Endothelial cell of umbilical vein (primary cell): Measurements from ENCODE around the gene MTRF1L.

ENCODE experiments used
- CTCF ChIP-seq, 2 donors: IDR thresholded peaks; 1 replicate in 1 of 2; 2 replicates in 1 of 2; pipeline ENCODE4 v1.5.1; 2011; ENCODE audit warnings: low read length in 2 of 2, mild to moderate bottlenecking in 2 of 2, moderate library complexity in 2 of 2, control low read depth in 1 of 2, inconsistent platforms in 1 of 2, low read depth in 1 of 2; ENCODE audit not compliant: insufficient read depth in 1 of 2; ENCODE audit errors: extremely low read depth in 1 of 2
- EZH2 ChIP-seq: IDR thresholded peaks from 2 replicates; pipeline ENCODE4 v1.6.1; 2012; ENCODE audit warnings: borderline replicate concordance, low read depth, mild to moderate bottlenecking, moderate library complexity, low read length, inconsistent platforms; ENCODE audit not compliant: severe bottlenecking
- POLR2AphosphoS5 ChIP-seq: IDR thresholded peaks from 2 replicates; pipeline ENCODE4 v1.6.1; 2012; ENCODE audit warnings: low read depth, mild to moderate bottlenecking, control low read depth, low read length, moderate library complexity; ENCODE audit not compliant: insufficient read depth
- TF ChIP-seq, protein P1 (sequence below): IDR thresholded peaks from 2 replicates; pipeline ENCODE4 v1.6.1; 2011; ENCODE audit not compliant: insufficient read depth, insufficient read length

GRCh38 chr6:153034139-153034538 lies 31.6 kb upstream of the MTRF1L start:
- no peak for TF ChIP-seq EZH2
- TF ChIP-seq CTCF (IDR thresholded peaks at IDR 0.05; ENCODE audit: extremely low read depth in 1 of 2, insufficient read depth in 1 of 2, low read depth in 1 of 2, low read length in 2 of 2), result no peak
- TF ChIP-seq POLR2AphosphoS5, result no peak
- TF ChIP-seq, protein P1, sequence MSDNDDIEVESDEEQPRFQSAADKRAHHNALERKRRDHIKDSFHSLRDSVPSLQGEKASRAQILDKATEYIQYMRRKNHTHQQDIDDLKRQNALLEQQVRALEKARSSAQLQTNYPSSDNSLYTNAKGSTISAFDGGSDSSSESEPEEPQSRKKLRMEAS, result no peak
